HUES48 (cell line): ENCODE results near the gene DNAJC30.

Experiments used
- H3K27ac ChIP-seq: one replicate; pipeline ENCODE4 v1.7.0; 2013; ENCODE audit warnings: low read depth, low read length, inconsistent platforms
- H3K27me3 ChIP-seq: 2 replicates; pipeline ENCODE4 v1.6.1; 2013; ENCODE audit warnings: mild to moderate bottlenecking, low read length; ENCODE audit not compliant: control insufficient read depth, insufficient read depth
- H3K36me3 ChIP-seq: 2 replicates; pipeline ENCODE4 v1.6.1; 2013; ENCODE audit warnings: low read length; ENCODE audit not compliant: control insufficient read depth, insufficient read depth
- H3K4me1 ChIP-seq: 2 replicates; pipeline ENCODE4 v1.6.1; 2013; ENCODE audit warnings: mild to moderate bottlenecking, low read length; ENCODE audit not compliant: control insufficient read depth, insufficient read depth
- H3K4me3 ChIP-seq: 2 replicates; pipeline ENCODE4 v1.5.1; 2013; ENCODE audit warnings: mild to moderate bottlenecking, low read depth, low read length
- H3K9ac ChIP-seq: 2 replicates; pipeline ENCODE4 v1.6.1; 2013; ENCODE audit warnings: mild to moderate bottlenecking, low read depth, low read length, moderate library complexity
- H3K9me3 ChIP-seq: 2 replicates; pipeline ENCODE4 v1.6.1; 2013; ENCODE audit warnings: low read length; ENCODE audit not compliant: control insufficient read depth, insufficient read depth

Gene DNAJC30

DNA sequence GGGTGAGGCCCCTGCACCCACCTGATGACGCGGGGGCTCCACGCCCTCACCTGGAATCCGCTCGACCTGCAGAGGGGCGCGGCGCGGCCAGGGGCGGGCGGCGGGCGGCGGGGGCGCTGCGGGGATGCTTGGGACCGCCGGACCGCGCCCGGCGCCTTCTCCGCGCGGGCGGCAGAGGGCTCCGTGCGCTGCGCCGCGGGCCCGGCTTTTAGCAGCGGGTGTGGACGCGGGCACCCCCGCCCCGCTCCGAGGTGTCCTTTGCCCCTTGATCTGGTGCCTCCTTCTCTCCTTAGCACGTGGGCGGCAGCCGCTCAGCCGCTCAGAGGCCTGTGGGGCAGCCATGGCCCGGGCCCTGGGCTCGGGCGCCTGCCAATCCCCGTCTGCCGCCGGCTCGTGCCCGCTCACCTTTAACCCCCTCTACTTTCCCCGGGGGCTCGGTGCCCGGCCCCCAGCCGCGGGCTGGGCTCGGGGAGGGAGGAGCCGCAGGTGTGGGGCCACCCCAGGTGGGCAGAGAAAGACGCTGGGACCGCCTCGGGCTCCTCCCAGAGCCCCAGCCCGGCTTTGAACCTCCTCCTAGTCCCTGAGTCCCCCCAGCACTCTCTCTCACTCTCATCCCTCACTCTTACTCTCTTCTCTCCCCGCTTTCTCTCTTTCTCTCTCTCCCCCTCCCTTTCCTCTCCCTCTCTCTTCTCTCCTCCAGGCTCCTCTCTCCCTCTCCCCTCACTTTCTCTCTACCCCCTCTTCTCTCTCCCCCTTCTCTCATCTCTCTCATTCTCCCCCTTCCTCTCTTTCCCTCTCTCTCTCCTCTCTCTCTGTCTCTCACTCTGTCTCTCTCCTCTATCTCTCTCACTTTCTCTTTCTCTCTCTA is 35.3 kb downstream of the DNAJC30 start:
- Histone ChIP-seq H3K9me3 (no peaks in the 10 kb centered on the region), H3K27ac (no peak overlapping the region), H3K36me3 (no peaks in the 10 kb centered on the region), H3K4me3 (peak overlapping the region; percentile 69), H3K4me1 (0 out of 2 replicates have a peak, but pooled peaks cover 2% of the 10 kb centered on the region), H3K27me3 (peaks cover 32% of the 10 kb centered on the region), H3K9ac (peak overlapping the region; percentile 18; the same call in 1 of the 2 replicates)

GRCh38 chr7:73646785-73647724 is 36.2 kb downstream of the DNAJC30 start:
- Histone ChIP-seq H3K9me3 (no peaks in the 10 kb centered on the region), H3K27ac (no peak overlapping the region), H3K4me1 (0 out of 2 replicates have a peak, but pooled peaks cover 2% of the 10 kb centered on the region), H3K27me3 (peaks cover 32% of the 10 kb centered on the region), H3K4me3 (peak overlapping the region; percentile 69), H3K36me3 (no peaks in the 10 kb centered on the region), H3K9ac (no peak overlapping the region)

- H3K36me3 ChIP-seq: no peaks in the 10 kb centered on the region
- no peaks in the 10 kb centered on the region for H3K9me3 ChIP-seq
- 0 out of 2 replicates have a peak, but pooled peaks cover 2% of the 10 kb centered on the region for H3K4me1 ChIP-seq
- peaks cover 32% of the 10 kb centered on the region for H3K27me3 ChIP-seq
- H3K27ac ChIP-seq: no peak overlapping the region
- H3K9ac ChIP-seq: no peak overlapping the region
- H3K4me3 ChIP-seq: no peak overlapping the region
Measured at GRCh38 chr7:73645643-73646174, 37.5 kb downstream of the DNAJC30 start.

DNA sequence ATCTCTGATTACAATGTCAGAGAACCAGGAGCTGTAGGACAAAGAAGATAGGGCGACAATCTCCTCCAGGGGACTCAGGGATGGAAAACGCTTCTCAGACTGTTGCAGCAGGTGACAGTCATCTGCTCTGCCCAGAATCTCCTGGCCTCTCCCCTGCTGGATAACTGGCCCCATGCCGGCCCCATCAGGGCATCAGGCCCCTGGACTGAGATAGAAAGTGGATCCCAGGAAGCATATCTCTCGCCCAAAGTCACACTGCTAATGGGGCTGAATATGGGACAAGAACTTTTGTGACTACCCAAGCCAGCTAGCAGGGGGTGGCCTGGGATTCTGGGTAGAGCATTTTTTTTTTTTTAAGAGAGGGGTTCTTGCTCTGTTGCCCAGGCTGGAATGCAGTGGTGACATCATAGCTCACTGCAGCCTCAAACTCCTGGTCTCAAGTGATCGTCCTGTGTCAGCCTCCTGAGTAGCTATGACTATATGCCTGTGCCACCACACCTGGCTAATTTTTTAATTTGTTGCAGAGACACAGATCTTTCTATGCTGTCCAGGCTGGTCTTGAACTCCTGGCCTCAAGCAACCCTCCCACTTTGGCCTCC is 38.5 kb downstream of the DNAJC30 start:
- no peaks in the 10 kb centered on the region for H3K36me3 ChIP-seq
- no peaks in the 10 kb centered on the region for H3K9me3 ChIP-seq
- no peak overlapping the region for H3K4me3 ChIP-seq
- no peak overlapping the region for H3K27ac ChIP-seq
- H3K4me1 ChIP-seq: 0 out of 2 replicates have a peak, but pooled peaks cover 2% of the 10 kb centered on the region
- H3K27me3 ChIP-seq: peaks cover 30% of the 10 kb centered on the region
- no peak overlapping the region for H3K9ac ChIP-seq

- no peak overlapping the region for H3K27ac ChIP-seq
- H3K4me1 ChIP-seq: no peaks in the 10 kb centered on the region
- no peaks in the 10 kb centered on the region for H3K9me3 ChIP-seq
- peaks cover 12% of the 10 kb centered on the region for H3K27me3 ChIP-seq
- no peaks in the 10 kb centered on the region for H3K36me3 ChIP-seq
- H3K9ac ChIP-seq: no peak overlapping the region
- H3K4me3 ChIP-seq: no peak overlapping the region
Measured at GRCh38 chr7:73642834-73643233, 40.4 kb downstream of the DNAJC30 start.

DNA sequence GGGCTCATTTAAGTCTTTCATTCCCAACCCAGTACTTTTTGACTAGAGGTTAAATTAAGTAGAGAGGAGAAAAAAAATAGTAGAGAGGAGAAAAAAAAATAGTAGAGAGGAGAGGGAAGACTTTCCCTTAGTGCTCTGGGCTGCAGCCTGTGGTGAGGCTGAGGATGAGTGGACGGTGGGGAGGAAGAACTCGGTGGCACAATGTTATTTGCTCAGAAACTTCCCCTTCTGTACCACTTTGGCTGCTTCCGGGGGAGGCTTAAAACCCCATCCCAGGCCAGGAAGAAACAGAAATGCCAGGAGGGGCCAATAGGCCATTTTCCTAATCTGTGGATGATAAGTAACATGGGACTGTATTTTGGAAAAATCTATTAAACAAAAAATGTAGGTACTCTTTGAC is 44.3 kb downstream of the DNAJC30 start:
- H3K36me3 ChIP-seq: no peaks in the 10 kb centered on the region

GRCh38 chr7:73635428-73636200 is 47.6 kb downstream of the DNAJC30 start:
- Histone ChIP-seq H3K27me3 (no peaks in the 10 kb centered on the region), H3K4me3 (no peak overlapping the region), H3K4me1 (peaks cover 9% of the 10 kb centered on the region; the same call in 1 of the 2 replicates), H3K27ac (peak overlapping the region; percentile 42), H3K9ac (no peak overlapping the region), H3K36me3 (no peaks in the 10 kb centered on the region), H3K9me3 (no peaks in the 10 kb centered on the region)

More for the DNA sequence above, 44.3 kb downstream of the DNAJC30 start:
- Histone ChIP-seq H3K27ac (no peak overlapping the region), H3K27me3 (no peaks in the 10 kb centered on the region), H3K9ac (no peak overlapping the region), H3K4me3 (no peak overlapping the region), H3K9me3 (no peaks in the 10 kb centered on the region), H3K4me1 (peaks cover 9% of the 10 kb centered on the region; the same call in 1 of the 2 replicates)

- Histone ChIP-seq H3K9ac (no peak overlapping the region), H3K4me3 (no peak overlapping the region), H3K4me1 (peaks cover 9% of the 10 kb centered on the region; the same call in 1 of the 2 replicates), H3K36me3 (no peaks in the 10 kb centered on the region), H3K27ac (no peak overlapping the region), H3K9me3 (no peaks in the 10 kb centered on the region), H3K27me3 (no peaks in the 10 kb centered on the region)
Measured at GRCh38 chr7:73633844-73634243, 49.4 kb downstream of the DNAJC30 start.

DNA sequence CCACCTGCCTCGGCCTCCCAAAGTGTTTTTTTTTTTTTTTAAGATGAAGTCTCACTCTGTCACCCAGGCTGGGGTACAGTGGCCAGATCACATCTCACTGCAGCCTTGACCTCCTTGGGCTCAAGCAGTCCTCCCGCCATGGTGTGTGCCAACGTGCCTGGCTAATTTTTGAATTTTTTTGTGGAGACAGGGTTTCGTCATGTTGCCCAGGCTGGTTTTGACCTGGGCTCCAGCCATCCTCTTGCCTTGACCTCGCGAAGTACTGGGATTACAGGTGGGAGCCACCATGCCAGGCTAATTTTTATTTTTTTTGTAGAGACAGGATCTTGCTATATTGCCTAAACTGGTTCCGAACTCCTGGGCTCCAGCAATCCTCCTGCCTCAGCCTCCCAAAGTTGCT is 49.9 kb downstream of the DNAJC30 start:
- Histone ChIP-seq H3K9ac (no peak overlapping the region), H3K9me3 (no peaks in the 10 kb centered on the region), H3K36me3 (no peaks in the 10 kb centered on the region), H3K27ac (no peak overlapping the region), H3K4me3 (no peak overlapping the region), H3K27me3 (no peaks in the 10 kb centered on the region), H3K4me1 (peaks cover 9% of the 10 kb centered on the region; the same call in 1 of the 2 replicates)

DNA sequence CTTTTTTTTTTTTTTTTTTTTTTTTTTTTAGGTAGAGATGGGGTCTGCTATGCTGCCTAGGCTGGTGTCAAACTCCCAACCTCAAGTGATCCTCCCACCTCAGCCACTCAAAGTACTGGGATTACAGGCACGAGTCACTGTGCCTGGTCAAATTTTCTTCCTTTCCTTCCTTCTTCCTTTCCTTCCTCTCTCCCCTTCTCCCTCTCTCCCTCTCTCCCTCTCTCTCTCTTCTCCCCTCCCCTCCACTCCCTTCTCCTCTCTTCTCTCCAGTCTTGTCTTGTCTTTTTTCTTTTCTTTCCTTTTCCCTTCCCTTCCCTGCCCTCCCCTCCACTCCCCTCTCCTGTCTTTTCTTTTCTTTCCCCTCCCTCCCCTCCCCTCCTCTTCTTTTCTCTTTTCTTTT is 51.7 kb downstream of the DNAJC30 start:
- Histone ChIP-seq H3K9ac (no peak overlapping the region), H3K4me1 (peaks cover 9% of the 10 kb centered on the region; the same call in 1 of the 2 replicates), H3K9me3 (no peaks in the 10 kb centered on the region), H3K36me3 (no peaks in the 10 kb centered on the region), H3K27ac (no peak overlapping the region), H3K27me3 (no peaks in the 10 kb centered on the region), H3K4me3 (no peak overlapping the region)
